Common myeloid progenitor, CD34-positive (primary cell): ENCODE results near the gene RAD51B.

Experiments
- CTCF ChIA-PET: fragments of 350-600 bp; sonication (Branson Sonifier 250); formaldehyde crosslinking; loops from one replicate; lab custom pipeline; 2021; ENCODE audit warnings: antibody characterized with exemption; lab: Charles Lee
- POLR2A ChIA-PET: fragments of 350-600 bp; sonication (Branson Sonifier 250); formaldehyde crosslinking; loops from one replicate; lab custom pipeline; 2021; ENCODE audit warnings: antibody characterized with exemption; lab: Charles Lee
- DNase-seq, 3 donors: peaks; one replicate each; pipeline versions ENCODE4 v3.0.0 to v3.0.0-alpha.2; 2013
- H3K27ac ChIP-seq, 2 experiments: 1 replicate in 1 of 2; 2 replicates in 1 of 2; pipeline ENCODE4 v1.7.0; 2013; ENCODE audit warnings: inconsistent platforms in 2 of 2, low read length in 2 of 2, mild to moderate bottlenecking in 2 of 2, low read depth in 1 of 2, moderate library complexity in 1 of 2; ENCODE audit not compliant: severe bottlenecking in 2 of 2, insufficient read depth in 1 of 2, poor library complexity in 1 of 2
- H3K27me3 ChIP-seq, 5 experiments: replicated peaks in 2 of 5; 1 replicate in 3 of 5; 2 replicates in 2 of 5; pipeline versions ENCODE4 v1.6.1 to v1.7.0; 2013; ENCODE audit warnings: low read length in 4 of 5, mild to moderate bottlenecking in 2 of 5, moderate library complexity in 2 of 5, inconsistent platforms in 1 of 5; ENCODE audit not compliant: insufficient read depth in 5 of 5, control insufficient read depth in 4 of 5
- H3K36me3 ChIP-seq, 4 experiments: 1 replicate in 2 of 4; 2 replicates in 2 of 4; pipeline versions ENCODE4 v1.6.1 to v1.7.0; 2013; ENCODE audit warnings: low read length in 3 of 4, control low read depth in 1 of 4, mild to moderate bottlenecking in 1 of 4; ENCODE audit not compliant: control insufficient read depth in 4 of 4, insufficient read depth in 4 of 4
- H3K4me1 ChIP-seq, 4 experiments: 1 replicate in 3 of 4; 2 replicates in 1 of 4; pipeline versions ENCODE4 v1.6.1 to v1.7.1; 2013; ENCODE audit warnings: low read length in 3 of 4, mild to moderate bottlenecking in 3 of 4, control low read depth in 1 of 4, inconsistent platforms in 1 of 4, moderate library complexity in 1 of 4; ENCODE audit not compliant: control insufficient read depth in 4 of 4, insufficient read depth in 4 of 4; ENCODE audit errors: control extremely low read depth in 1 of 4
- H3K4me3 ChIP-seq, 7 experiments: 1 replicate in 4 of 7; 2 replicates in 3 of 7; pipeline versions ENCODE4 v1.5.1 to v1.7.0; 2013; ENCODE audit warnings: mild to moderate bottlenecking in 7 of 7, low read length in 6 of 7, moderate library complexity in 6 of 7, inconsistent platforms in 2 of 7, low read depth in 2 of 7, control low read depth in 1 of 7; ENCODE audit not compliant: insufficient read depth in 4 of 7, control insufficient read depth in 1 of 7; ENCODE audit errors: extremely low read depth in 1 of 7
- H3K9me3 ChIP-seq, 5 experiments: 1 replicate in 4 of 5; 2 replicates in 1 of 5; pipeline versions ENCODE4 v1.6.1 to v1.7.1; 2013; ENCODE audit warnings: low read length in 4 of 5, mild to moderate bottlenecking in 2 of 5, inconsistent platforms in 1 of 5, low read depth in 1 of 5, moderate library complexity in 1 of 5; ENCODE audit not compliant: control insufficient read depth in 4 of 5, insufficient read depth in 2 of 5; ENCODE audit errors: control extremely low read depth in 1 of 5
- WGBS: methylation state at CpG from one replicate; pipeline ENCODE4 v1.1.5; 2013; ENCODE audit not compliant: insufficient coverage; 5-methylcytosine and 5-hydroxymethylcytosine counted together

The RAD51B gene

DNA sequence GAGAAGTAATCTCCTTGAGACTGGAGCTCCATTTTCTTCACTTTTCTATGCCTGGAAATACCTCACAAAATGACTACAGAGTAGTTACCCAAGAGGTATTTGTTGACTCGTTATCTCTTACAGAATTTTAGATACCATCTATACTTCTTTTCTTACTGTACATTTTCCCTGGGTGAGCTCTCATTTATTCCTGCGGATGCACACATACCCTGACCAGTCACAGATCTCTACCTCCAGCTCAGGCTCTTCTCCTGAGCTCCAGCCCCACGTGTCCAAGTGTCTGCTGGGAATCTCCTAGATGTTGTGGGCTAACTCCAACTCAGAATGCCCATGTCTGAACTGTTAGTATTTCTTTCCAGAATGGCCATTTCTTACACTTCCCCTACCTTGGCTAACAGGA, 403.1 kb downstream of the RAD51B start:
- WGBS: 96% methylated on average over 3 of the region's 3 CpGs
- POLR2A ChIA-PET: no interaction called here
- H3K9me3 ChIP-seq: no peaks in the 10 kb centered on the region
- H3K4me1 ChIP-seq: peaks cover 0 to 2% (median 0%) of the 10 kb centered on the region in 4 experiments
- DNase-seq: no peak
- no peak overlapping the region for H3K27ac ChIP-seq
- no peaks in the 10 kb centered on the region for H3K36me3 ChIP-seq
- H3K4me3 ChIP-seq: no peak overlapping the region
- H3K27me3 ChIP-seq: no peaks in the 10 kb centered on the region
- CTCF ChIA-PET: interaction anchor here (2.0 kb wide), 1 partner anchor 27 kb away, joined by 7 read pairs; no protein-coding TSS in a partner anchor

DNA sequence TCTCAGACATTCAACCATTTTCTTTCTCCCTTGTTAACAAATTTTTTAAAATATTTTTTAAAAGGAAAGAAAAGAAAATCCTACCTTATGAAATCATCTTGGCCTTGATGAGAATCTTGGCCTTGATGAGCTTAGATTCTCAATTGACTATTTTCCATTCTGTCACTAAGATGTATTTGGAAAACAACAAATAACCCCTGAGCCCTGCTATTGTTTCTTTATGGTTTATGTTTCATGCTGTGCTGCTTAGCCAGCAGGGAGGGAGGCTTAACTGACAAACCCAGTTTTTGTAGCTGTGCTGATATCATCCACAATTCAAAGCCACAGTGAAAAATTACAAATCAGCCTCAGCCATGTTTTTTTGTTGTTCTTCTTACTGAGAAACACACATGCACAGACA, 404.1 kb downstream of the RAD51B start:
- no peak for DNase-seq
- Histone ChIP-seq H3K4me1 (no peaks in the 10 kb centered on the region), H3K36me3 (no peaks in the 10 kb centered on the region), H3K27me3 (no peaks in the 10 kb centered on the region), H3K27ac (no peak overlapping the region), H3K4me3 (no peak overlapping the region), H3K9me3 (no peaks in the 10 kb centered on the region)
- POLR2A ChIA-PET: no interaction called here
- CTCF ChIA-PET: interaction anchor here (2.0 kb wide), 1 partner anchor 26 kb away, joined by 7 read pairs; no protein-coding TSS in a partner anchor

GRCh38 chr14:68225321-68225720, 405.7 kb downstream of the RAD51B start:
- CTCF ChIA-PET: interaction anchor here (1.2 kb wide), 1 partner anchor 19 kb away, joined by 3 read pairs; no protein-coding TSS in a partner anchor
- WGBS: 92% methylated on average over 2 of the region's 2 CpGs

DNA sequence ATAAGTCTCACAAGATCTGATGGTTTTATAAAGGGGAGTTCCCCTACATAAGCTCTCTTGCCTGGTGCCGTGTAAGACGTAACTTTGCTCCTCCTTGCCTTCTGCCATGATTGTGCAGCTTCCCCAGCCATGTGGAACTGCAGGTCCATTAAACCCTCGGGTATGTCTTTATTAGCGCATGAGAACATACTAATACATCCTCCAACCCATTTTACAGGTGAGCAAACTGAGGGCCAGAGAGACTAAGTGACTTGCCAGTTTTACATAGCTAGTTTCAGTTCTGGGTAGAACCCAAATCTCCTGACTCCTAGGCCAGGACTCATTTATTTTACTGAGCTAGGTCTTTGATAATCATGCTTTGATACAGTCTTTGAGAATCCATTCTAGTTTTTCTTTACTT, 406.9 kb downstream of the RAD51B start:
- Histone ChIP-seq H3K27me3 (no peaks in the 10 kb centered on the region), H3K4me3 (no peak overlapping the region), H3K4me1 (peaks cover 0 to 5% (median 0%) of the 10 kb centered on the region in 4 experiments), H3K36me3 (no peaks in the 10 kb centered on the region), H3K27ac (no peak overlapping the region), H3K9me3 (no peaks in the 10 kb centered on the region)
- POLR2A ChIA-PET: no interaction called here
- no peak for DNase-seq
- WGBS: 100% methylated on average over 4 of the region's 4 CpGs
- CTCF ChIA-PET: no interaction called here

More at GRCh38 chr14:68225321-68225720, 405.7 kb downstream of the RAD51B start:
- H3K9me3 ChIP-seq: no peaks in the 10 kb centered on the region
- no peak overlapping the region for H3K4me3 ChIP-seq
- DNase-seq: no peak
- POLR2A ChIA-PET: no interaction called here
- no peak overlapping the region for H3K27ac ChIP-seq
- H3K4me1 ChIP-seq: peaks cover 0 to 5% (median 0%) of the 10 kb centered on the region in 4 experiments
- H3K27me3 ChIP-seq: no peaks in the 10 kb centered on the region
- H3K36me3 ChIP-seq: no peaks in the 10 kb centered on the region

GRCh38 chr14:68228656-68229055, 409.1 kb downstream of the RAD51B start:
- POLR2A ChIA-PET: no interaction called here
- H3K27ac ChIP-seq: no peak overlapping the region
- no peaks in the 10 kb centered on the region for H3K36me3 ChIP-seq
- peaks cover 0 to 17% (median 0%) of the 10 kb centered on the region in 4 experiments for H3K4me1 ChIP-seq
- H3K4me3 ChIP-seq: no peak overlapping the region
- H3K27me3 ChIP-seq: no peaks in the 10 kb centered on the region
- 97% methylated on average over 3 of the region's 3 CpGs for WGBS
- DNase-seq: no peak
- CTCF ChIA-PET: interaction anchor here (0.6 to 1.2 kb wide), 6 partner anchors 10 to 454 kb away, joined by 3 to 4 read pairs (median 3); no protein-coding TSS in a partner anchor
- H3K9me3 ChIP-seq: no peaks in the 10 kb centered on the region

DNA sequence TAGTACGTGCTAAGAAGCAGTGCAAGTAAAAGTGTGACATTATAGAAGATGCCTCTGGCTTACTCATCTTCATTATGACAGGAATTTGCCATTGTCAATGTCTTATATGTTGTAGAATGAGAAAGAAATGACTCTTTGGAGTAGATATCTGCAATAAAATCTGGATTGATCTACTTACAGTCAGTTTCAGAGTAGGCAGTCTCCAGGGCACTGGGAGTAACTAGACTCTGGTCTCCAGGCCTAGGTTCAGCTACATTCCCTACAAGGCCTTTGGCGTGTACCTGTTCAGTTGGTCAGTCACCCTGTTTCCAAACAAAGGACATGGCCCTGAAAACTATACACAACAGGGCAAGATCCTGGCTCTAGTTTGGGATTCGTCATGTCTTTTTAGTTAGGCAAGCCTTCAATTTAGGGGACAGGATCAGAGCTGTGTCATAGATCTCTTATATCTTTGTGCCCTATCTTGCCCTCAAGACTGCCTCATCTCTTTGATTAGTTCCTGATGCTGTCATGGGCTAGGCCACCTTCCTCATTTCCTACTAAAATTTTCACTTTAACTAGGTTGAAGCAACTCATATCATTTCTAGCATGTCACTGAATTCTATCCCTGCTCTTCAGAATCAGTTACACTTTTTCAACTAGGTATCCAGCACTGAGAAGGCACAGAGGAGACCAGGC, 410.0 kb downstream of the RAD51B start:
- ChIA-PET POLR2A (no interaction called here), CTCF (interaction anchor here (0.7 to 0.8 kb wide), 2 partner anchors 9 to 16 kb away, joined by 3 to 4 read pairs; no protein-coding TSS in a partner anchor)
- no peak overlapping the region for H3K4me3 ChIP-seq
- H3K36me3 ChIP-seq: no peaks in the 10 kb centered on the region
- H3K4me1 ChIP-seq: peaks cover 0 to 17% (median 0%) of the 10 kb centered on the region in 4 experiments
- no peaks in the 10 kb centered on the region for H3K9me3 ChIP-seq
- no peaks in the 10 kb centered on the region for H3K27me3 ChIP-seq
- WGBS: 88% methylated on average over 3 of the region's 3 CpGs
- peak in 1 of 3 donors; percentile 37 for DNase-seq
- H3K27ac ChIP-seq: no peak overlapping the region

GRCh38 chr14:68230202-68230949, 410.8 kb downstream of the RAD51B start:
- Histone ChIP-seq H3K27ac (no peak overlapping the region), H3K36me3 (no peaks in the 10 kb centered on the region), H3K4me3 (no peak overlapping the region), H3K27me3 (no peaks in the 10 kb centered on the region), H3K4me1 (peaks cover 0 to 17% (median 0%) of the 10 kb centered on the region in 4 experiments), H3K9me3 (no peaks in the 10 kb centered on the region)
- ChIA-PET CTCF (interaction anchor here (1.3 kb wide), 1 partner anchor 10 kb away, joined by 3 read pairs; no protein-coding TSS in a partner anchor), POLR2A (no interaction called here)
- 96% methylated on average over 2 of the region's 3 CpGs for WGBS
- no peak for DNase-seq
